SU-DHL-6 (cell line): ENCODE results near the gene PDRG1.

Experiments used
- CTCF ChIP-seq: fragments of 200-600 bp; sonication (generic); IDR thresholded peaks from one replicate; pipeline ENCODE4 v1.5.1; 2017; ENCODE audit warnings: antibody characterized with exemption, mild to moderate bottlenecking, low read length, moderate library complexity; ENCODE audit not compliant: insufficient read depth, poor library complexity, severe bottlenecking
- EZH2phosphoT487 ChIP-seq: fragments of 200-600 bp; sonication (generic), shearing (Covaris generic); conservative IDR thresholded peaks from 2 replicates; pipeline ENCODE4 v1.6.1; 2018; ENCODE audit warnings: mild to moderate bottlenecking, antibody characterized with exemption, low read length, moderate library complexity, mixed read lengths

- TF ChIP-seq CTCF (no peak), EZH2phosphoT487 (no peak)
Observed at GRCh38 chr20:31989030-31989645, 37.3 kb upstream of the PDRG1 start.
